Anterior cingulate cortex (tissue), 58 donors: ENCODE results near the gene SPAG8.

Experiments
- DNase-seq, 58 donors: peaks; one replicate each; lab custom pipeline; 2025; lab: John Stamatoyannopoulos, UW

SPAG8 gene

DNA sequence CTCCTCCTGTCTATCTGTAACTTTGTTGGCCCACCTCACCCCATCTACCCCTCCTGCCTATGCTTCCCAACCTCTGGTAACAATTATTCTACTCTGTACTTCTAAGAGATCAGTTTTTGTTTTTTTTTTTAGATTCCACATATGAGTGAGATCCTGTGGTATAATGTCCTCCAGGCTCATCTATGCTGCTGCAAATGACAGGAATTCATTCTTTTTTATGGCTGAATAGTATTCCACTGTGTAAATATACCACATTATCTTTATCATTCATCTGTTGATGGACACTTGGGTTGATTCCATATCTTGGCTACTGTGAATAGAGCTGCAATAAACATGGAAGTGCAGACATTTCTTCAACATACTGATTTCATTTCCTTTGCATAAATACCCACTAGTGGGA is 28.6 kb downstream of the SPAG8 start:
- no peak for DNase-seq

DNA sequence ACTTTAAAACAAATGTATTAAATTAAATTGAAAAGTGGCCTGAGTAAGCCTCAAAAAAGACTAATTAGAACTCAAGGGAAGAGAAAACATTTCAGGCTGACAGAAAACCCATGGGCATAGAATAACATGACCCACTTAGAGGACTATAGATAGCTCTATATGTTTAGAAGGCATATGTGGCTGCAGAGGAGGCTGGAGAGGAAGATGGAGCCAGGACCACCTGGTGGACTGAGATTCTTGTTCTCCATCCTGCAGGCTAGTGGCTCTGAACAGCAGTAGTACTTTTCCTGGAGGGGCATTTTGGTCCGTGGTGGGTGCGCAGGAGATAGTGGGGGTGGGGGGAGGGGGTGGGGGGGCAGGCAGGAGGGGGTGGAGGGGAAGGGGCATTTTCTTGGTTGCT is 31.0 kb downstream of the SPAG8 start:
- no peak for DNase-seq

DNA sequence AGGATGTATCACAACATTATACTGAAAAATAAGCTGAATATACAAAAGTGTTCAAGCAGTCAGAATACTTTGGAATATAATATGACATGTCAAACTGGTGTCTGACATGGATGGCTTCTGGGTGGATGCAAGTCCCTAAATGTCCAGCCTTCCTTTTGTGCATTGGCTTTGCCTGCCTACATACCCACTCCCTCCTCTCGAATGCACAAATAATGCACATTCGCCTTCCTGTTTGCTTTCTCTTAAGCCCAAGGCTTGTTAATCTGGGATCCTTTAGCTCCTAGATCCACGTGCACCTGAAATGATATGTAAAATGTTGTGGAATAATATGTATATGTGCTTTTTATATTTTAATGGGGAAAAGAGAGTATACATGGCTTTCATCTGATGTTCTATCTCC is 33.6 kb downstream of the SPAG8 start:
- no peak for DNase-seq

DNA sequence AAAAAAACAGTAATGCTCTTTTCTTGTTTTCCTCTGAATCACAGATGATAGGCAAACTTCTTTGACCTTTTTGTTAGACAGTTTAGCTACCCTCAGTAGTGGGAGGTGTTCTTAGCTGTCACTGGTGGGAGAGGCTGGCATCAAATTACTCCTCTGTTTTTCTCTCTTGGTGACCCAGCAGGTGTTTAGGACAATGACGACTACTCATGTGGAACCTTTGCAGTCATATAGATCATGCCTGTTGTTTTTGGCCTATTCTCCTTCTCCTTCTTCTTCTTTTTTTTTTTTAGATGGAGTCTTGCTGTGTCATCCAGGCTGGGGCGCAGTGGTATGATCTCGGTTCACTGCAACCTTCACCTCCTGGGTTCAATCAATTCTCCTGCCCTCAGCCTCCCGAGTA is 36.0 kb downstream of the SPAG8 start:
- no peak for DNase-seq

DNA sequence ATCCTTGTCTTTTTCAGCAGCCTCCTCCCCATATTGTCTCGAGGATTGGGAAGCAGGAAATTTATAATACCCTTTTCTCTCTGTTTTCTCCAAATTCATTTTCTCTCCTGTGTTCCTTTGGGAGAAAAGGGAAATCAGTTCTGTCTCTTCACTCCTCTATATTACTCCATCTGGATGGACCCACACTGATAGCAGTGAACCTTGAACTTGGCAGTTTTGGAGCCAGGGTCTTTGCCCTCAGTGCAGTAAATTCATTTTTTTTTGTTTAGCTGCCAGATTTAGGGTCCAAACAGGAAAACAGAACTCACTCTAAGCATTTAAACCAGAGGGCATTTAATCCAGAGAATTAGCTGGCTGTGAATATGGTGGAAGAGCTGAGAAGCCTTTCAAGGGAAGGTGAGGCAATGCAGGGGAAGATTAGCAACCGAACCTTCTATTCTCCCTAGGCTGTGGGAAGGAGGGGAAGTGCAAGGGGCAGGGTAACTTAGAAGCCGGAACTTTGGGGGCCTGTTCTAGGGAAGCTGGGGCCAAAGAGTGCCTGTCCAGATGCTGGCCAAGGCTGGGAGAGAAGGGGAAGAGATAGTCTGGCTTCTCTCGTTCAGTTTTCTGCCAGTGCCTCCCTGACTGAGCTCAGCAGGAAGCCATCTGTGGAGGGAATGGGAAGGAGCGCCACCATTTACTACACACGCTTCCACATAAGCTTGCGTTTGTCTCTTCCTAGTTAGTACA is 37.0 kb downstream of the SPAG8 start:
- peak in 4 of 58 donors; percentile 3 to 19 (median 14) for DNase-seq

DNA sequence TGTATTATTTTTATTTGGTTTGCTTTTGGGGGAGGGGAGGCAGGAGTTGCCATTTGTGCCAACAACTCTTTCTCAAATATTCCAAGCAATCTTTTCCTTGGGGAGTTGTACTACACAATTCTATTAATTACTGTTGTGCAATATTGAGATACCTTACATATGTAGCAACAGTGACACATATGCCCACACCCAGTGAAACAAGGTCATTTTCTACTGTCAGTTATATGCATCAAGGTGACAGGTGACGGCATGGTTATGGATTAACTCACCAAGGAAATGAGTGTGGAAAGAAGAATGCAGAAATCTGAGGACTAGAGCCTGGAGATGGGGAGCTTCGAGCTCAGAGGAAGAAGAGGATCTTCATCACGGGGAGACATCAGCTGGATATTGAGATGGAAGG is 40.1 kb downstream of the SPAG8 start:
- DNase-seq, result no peak

DNA sequence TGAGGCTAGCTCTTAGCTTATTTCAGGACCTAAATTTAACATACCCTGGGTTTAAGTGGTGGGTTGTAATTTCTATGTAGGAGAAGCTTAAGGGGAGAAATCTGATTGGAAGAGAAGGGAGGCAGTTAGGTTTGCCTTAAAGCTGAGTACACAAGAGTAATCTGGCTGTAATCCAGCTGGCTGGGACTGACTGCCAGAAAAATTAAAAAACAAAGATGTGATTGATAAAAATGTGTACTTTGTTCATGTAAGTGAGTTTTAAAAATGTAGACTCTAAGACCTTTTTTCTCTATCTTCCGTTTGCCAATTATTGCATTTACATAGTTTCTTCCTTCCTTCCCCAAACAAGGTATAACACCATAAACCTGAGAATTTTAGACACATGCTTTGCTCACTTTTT is 40.5 kb downstream of the SPAG8 start:
- DNase-seq, result peak in 1 of 58 donors; percentile 7

DNA sequence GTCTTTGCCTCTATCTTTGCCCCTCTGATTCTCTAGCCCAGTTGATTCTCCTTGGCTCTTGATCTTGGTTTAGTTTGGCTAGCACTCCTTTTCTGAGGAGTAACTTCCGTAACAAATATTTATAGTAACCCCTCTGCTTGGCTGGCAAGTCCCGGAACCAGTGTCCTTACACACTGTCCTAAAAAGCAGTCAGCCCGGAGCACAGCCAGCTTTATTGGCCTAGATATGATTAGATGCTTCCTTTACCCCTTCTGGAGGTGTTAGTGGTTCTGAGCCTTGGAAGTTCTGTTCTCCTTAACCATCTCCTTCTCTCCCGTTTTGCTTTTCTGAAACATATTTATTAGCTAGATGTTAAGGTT is 41.0 kb downstream of the SPAG8 start:
- DNase-seq, result no peak

DNA sequence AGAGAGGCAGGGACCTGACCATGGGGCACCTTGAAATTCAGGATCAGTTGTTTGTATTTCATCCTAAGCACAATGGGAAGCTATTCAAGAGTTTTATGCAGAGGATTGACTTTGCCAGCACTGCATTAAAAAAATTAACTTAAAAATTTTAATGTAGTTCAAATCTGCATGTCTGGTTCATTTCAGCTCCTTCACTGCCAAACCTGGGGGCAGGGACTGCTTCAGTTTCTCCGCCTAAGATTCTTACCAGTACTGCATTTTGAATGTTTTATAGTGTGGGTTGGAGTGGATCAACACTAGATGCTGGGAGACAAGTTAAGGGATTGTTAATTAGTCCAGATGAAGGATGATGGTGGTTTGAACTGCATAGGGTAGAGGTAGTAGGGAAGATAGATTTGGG is 42.3 kb downstream of the SPAG8 start:
- DNase-seq, result no peak

DNA sequence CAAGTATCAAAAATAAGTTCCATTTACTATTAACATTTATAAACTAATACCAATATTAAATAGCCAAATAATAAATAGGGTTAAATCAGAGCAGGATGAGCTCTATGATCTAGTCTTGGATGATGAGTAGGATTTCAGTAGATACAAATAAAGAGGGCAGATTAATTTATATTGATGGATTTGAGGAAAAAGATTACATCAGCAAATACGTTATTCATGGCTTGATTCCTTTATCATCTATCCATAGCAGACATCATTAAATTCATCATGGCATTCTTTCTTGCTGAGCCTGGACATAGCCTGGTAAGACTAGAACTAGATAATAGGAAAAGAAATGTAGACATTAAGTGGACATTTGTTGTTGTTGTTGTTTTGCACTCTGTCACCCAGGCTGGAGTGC is 44.6 kb downstream of the SPAG8 start:
- no peak for DNase-seq

DNA sequence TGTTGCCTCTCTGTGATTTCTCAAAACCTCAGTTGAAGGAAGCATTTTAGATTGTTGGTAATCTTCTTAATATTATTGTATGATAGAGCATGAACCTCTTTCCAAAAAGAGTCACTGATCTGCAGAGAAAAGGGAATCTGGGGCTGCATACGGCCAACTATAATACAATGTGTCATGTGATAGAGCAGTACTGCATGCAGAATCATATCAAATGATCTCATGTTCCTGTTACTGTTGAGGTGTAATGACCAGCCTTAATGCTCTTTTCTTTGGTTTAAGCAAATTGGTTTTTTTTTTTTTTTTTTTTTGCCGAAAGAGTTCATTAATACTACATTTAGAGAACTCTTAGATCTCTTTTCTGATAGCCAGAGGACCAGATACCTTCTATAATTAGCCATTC is 45.1 kb downstream of the SPAG8 start:
- DNase-seq, result no peak

DNA sequence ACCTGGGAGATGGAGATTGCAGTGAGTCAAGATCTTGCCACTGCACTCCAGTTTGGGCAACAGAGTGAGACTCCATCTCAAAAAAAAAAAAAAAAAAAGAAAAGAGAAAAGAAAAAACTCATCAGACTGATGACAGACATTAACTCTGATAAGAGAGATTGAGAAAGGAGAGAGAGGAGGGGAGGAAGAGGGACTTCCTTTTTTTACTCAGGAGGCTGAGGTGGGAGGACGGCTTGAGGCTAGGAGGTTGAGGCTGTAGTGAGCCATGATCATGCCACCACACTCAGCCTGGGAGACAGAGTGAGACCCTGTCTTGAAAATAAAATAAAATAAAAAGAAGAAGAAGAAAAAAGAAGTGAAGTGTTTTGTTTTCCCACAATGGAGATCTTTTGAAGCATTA is 48.3 kb downstream of the SPAG8 start:
- no peak for DNase-seq

DNA sequence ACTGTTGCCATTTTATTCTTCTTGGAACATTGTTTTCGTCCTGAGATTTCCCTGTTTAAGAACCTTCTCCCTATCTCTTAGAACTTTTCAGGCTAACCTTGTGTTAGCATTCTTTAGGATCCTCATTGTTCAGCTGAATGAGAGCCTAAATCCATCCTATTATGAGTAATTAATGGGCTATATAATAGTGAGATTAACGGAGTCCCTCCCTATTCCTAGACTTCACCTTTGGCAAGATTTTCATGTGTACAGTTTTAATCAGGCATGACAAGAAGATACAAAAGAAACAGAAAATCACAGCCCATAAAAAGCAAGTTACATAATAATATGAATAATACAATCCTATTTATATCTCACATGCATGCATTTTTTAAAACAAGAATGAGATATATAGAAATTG is 48.9 kb downstream of the SPAG8 start:
- no peak for DNase-seq

DNA sequence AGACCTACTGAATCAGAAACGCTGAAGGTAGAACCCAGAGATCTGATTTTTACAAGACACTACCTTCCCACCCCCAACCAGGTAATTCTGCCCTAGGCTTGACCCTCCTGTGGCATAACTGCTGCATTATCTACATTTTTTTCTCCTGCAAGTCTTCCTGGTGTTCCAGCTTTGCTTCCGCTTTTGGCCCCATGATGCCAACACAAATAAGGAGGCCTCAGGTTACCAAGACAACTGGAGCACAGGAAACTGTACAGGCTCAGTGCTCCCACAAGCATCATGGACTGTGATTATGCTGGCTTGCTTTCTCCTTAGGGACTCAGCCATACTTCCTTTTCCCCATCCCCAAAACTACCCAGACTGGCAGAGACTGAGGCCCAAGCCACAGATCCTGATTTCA is 51.4 kb downstream of the SPAG8 start:
- DNase-seq, result peak in 3 of 58 donors; percentile 13 to 22 (median 16)

DNA sequence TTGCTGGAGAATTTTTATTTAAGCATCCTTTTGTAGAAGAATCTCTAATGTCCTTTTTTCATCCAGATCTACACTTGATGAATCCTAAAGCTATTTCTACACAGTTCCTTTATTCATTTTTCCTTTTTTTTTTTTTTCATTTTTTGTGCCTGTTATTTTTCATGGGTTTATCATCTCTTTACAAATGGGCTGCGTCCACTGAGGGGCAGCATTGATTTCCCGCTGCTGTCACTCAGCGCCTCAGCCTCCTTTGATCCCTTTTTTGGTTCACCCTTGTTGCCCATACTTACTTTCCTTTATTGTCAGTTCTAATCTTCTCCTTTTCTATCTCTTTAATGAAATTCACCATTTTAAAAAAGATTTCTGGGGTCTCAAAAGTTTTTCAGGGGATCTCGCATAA is 52.3 kb downstream of the SPAG8 start:
- DNase-seq, result no peak
